NCI-H2107 (cell line): Measurements from ENCODE around the gene RBFOX1.

Experiments used
- DNase-seq: peaks from one replicate; lab custom pipeline; 2025; lab: John Stamatoyannopoulos, UW

Gene RBFOX1

GRCh38 chr16:7420079-7420478, 87.4 kb downstream of the RBFOX1 start:
- no peak for DNase-seq

DNA sequence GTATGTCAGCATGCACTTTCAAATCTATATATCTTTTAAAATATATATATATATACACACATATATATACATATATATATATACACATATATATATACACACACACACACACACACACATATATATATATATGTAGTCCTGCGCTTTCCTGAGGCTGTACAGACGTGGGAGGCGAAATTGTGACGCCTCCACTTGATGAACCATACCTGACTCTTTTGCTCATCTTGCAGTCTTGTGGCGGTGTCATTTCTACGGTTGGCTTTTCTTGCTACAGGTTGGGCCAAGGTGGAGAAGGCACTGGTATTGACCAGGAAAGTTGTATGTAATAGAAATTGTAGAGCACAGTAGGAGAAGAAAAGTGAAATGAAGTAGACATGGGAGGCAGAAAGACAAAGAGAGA, 88.2 kb downstream of the RBFOX1 start:
- no peak for DNase-seq

DNA sequence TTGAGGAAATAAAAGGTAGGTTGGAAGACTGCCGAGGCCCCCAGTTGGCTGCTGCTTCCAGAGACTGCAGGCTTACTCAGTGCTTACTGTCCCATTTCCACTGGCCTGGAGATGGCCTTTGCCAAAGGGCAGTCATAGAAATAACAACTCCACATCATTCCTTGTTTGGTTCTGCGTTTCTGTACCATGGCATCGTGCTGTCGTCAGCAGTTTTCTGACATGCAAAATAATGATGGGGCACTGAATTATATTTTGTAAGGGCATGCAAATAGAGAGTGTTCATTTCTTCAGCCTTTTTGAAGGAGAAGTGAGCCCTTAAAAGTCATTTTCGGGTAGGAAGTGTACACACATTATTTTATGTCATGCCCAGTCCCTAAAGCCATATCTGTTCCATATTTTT, 88.9 kb downstream of the RBFOX1 start:
- DNase-seq = no peak

DNA sequence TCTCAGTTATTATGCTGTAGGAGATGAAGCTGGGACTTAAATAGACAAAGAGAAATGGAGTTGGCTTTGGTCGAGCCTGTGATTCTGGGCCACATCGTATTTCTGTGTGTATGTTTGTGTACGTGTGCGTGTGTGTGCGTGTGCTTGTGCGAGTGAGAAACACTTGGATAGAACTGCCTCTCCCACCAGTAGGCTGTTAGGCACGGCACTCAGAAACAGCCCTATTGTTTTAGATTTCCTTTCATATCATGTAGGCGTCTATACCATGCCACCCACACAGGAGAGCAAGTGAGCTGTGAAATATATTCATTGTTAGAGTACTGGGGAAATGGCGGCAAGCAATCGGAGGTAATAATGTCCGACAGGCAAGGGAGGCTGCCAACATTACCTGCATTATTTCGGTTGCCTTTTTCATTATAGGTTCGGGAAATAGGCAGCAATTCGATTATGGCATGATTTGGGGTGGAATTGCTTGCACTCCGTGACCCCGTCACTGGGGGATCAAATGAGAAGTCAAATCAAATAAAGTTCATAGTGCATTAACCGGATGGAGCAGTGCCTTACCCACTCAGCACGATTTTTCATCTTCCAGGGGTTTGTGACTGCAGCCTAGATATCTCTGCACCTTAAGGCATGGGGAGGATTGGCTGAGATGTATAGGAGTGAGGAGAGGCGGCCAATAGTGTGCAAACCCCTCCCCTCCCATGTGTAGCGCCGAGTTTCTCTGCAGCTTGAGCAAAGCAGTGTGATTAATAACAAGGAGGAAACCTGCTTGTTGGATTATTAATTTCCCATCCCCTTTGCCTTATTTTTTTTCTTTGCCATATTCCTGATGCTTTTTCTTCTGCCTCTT, 89.6 kb downstream of the RBFOX1 start:
- no peak for DNase-seq

DNA sequence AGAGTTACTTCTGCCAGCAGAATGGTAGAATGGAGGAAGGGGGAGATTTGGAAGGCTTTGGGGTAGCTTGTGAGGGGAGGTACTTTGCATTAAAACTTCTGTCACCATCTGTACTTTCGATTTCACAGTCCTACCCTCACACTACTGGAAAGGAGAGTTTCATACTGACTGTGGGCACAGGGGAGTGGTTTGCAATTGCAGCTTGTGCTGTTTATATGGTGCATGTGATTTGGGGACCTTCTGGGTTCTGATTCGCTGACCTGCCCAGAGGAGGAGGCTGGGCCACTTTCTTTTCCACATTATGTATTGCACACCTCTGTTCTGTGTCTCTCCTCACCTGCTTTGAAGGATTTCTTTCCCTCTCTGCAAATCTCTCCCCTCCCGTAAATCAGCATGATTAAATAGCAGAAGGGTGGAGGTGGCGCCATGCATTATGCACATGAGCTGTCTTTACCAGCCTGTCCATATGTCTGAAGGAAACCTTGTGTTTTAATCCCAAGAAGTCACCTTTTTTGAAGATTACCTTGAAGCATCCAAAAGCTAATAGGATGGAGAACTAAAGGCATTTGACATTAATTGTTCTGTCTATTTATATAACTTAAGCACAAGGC, 90.9 kb downstream of the RBFOX1 start:
- DNase-seq = no peak

DNA sequence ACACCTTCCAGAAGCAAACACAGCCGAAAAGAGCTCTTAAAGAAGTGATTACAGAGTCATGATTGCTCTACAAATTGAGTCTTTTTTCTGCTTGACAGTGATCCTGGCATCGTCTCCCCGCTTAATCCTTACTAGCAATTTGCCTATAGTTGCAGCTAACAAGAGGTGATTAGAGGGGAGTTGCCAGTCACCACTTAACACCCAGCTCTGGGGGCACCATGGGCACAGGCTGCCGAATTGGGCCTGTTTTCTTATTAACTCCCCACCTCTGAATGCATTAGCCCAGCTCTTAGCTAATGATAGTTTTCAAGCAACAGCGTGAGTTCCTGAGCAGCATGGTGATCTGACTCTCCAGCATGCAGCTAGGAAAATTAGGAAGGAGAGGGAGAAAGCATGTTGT, 93.5 kb downstream of the RBFOX1 start:
- no peak for DNase-seq

DNA sequence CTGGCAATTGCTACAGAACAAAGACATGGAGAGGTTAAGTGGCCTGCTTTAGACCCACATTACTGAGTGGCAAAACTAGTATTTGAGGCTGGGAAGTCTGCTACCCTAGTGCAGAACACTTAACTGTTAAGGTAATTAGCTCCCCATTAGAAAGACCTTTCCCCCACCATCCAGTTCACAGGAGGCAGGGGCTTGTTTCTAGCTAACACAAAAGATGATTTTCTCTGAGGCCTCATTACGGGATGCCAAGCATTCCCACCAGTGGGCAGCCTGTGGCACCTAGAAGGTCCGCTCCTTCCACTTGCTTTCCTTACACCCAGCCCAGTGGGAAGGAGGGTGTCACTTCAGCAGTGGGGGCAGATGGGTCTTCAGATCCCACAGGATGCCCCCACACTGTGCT, 99.1 kb downstream of the RBFOX1 start:
- no peak for DNase-seq

GRCh38 chr16:7436306-7436705, 103.7 kb downstream of the RBFOX1 start:
- no peak for DNase-seq

- DNase-seq = no peak
Measured at GRCh38 chr16:7437135-7437804, 104.6 kb downstream of the RBFOX1 start.

GRCh38 chr16:7437843-7438242, 105.2 kb downstream of the RBFOX1 start:
- no peak for DNase-seq

- no peak for DNase-seq
Measured at GRCh38 chr16:7438601-7439000, 106.0 kb downstream of the RBFOX1 start.

DNA sequence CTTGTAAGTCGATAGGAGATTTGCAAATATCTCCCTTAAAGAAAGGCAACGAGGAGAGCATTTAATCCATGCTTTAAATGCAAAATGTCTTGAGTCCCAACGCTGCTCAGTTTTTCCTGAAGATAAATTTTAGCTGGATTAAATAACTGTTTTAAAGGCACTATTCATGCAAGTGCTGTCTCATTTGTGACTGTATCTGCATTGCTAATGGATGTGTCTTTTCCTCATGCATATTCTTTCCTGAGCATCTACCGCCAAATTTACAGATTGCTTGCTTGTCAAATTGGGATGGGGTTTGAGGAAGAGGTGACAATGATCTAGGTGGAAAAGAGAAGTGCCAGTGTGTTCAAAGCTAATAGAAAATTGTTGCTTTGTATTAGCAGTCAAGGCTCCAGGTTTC, 106.9 kb downstream of the RBFOX1 start:
- no peak for DNase-seq

DNA sequence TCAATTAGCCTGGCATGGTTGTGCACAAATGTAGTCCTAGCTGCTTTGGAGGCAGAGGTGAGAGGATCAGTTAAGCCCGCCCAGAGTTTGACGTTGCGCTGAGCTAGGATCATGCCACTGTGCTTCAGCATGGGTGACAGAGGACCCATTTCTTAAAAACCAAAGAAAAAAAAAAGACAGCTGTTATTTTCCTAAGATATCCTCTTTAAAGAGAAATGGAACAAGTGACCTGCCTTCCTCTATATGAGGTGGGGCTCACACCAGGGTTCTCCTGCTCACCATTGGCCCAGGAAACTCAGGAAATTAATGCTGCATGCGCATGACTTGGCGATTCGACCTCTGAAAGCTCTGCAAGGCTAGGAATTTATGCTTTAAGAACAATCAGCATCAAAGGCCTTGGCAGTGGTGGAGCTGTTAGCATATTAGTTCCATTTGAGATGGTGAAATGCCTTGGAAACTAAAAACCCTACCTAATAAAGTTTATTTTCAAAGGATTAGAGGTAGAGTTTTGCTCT, 108.3 kb downstream of the RBFOX1 start:
- no peak for DNase-seq

DNA sequence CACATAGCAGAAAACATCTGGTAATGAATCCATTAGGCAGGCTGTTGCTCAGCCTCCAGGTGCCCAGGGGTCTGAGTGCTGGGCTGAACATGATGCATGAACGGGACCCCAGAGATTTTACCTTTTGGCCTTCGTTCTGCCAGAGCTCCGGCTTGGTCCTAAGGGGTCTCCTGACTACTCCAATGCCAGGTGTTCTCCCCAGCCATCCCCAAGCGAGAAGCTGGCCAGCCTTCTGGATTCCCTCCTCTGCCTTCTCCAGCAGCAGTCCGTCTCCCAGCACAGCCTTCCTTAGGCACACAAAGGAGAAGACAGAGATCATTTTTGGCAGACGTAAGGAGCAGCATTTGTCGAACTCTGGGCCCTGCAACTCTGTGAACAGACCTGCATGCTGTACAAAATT, 109.4 kb downstream of the RBFOX1 start:
- no peak for DNase-seq

DNA sequence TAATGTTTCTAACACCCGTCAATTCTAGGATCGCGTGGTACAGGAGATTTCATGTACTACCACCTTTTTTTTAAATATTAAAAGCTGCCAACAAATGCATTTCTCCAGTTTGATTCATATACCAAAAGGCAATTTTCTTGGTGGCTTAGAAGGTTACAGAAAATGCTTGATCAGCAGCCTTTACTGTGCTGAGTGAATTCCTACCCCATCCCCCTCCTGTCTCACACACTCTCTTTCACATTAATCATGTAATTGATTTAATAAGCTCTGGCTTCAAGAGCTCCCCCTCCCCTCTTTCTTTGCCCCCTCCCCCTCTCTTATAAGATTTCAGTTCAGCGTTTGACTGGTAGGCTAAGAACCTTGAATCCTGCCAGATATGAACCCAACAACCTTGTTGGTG, 110.5 kb downstream of the RBFOX1 start:
- no peak for DNase-seq

GRCh38 chr16:7443648-7444365, 111.2 kb downstream of the RBFOX1 start:
- no peak for DNase-seq

DNA sequence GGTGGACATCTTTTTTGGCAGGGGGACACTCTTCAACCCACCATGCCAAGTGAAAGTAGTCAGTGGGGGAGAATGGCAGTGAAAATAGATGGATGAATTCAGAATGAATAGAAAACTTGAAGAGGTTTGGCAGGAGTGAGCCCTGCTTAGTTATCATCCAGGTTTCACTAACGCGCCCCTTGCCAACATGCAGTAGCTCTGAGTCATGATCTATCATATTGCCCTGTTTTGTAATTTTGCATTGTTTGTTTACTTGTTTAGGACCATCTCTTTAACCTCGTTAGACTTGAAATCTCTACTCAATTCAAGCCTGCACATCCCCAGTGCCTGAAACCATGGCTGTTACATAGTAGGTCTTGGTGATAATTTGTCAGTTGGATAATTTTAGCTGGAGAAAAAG, 116.7 kb downstream of the RBFOX1 start:
- DNase-seq = no peak

DNA sequence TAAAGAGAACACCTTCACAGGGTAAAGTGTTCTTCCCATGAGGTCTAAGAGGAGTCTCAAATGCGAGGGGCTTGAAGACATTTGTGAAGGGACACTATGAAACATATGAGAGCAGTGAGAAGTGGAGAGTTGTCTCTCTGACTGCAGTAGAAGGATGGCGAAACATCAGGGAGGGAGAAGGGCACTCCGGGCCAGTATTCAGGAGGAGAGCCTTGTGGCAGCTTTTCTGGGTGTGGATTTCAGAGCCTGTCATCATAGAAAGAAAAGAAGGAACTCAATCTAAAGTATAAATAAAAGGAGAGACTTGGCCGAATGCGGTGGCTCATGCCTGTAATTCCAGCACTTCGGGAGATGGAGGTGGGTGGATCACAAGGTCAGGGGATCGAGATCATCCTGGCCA, 117.2 kb downstream of the RBFOX1 start:
- no peak for DNase-seq

- DNase-seq = no peak
Measured at GRCh38 chr16:7450440-7450839, 117.8 kb downstream of the RBFOX1 start.

- DNase-seq = no peak
Measured at GRCh38 chr16:7452090-7452489, 119.4 kb downstream of the RBFOX1 start.

DNA sequence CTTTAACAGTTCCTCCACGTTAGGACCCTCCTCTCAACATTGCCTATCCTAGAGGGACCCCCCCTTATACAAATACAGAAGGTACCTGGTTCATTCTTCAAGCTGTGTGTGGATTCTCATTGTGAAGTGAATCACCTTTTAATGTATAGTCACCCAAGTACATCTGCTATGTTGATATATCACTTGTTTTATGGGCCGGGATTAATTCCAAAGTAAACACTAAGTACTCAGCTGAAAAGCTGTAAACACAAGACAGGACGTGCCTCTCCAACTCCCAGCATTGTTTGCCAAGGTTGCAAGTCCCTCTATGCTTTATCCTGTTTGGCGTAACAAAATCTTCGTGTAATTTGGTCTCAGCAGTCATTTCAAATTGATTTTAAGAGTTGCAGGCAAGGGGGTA, 123.6 kb downstream of the RBFOX1 start:
- no peak for DNase-seq

DNA sequence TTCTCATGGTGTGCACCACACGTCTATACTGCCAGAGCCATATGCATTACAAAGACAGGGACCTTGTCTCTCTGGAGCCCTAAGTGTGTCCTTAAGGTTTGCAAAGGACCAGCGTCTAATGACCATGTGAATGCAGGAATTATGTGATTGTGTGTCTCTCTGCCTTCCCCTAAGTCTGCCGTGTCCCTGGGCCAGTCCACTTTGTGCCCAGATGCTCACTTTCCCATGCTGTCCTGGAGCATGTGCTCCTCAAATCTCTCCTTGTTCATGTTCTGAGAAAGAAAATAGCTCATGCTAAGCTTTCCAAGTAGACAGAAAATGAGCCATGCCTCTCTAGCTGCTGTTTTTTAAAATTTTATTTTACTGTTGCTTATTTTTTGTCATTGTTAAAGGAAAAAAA, 125.5 kb downstream of the RBFOX1 start:
- no peak for DNase-seq
